ENCODE measurements around the gene KRTAP9-2.
"Not testable (repeated sequence)": the region's sequence is repeated elsewhere in the genome, so short reads cannot be mapped to it uniquely, and the experiment has no call there.

DNA sequence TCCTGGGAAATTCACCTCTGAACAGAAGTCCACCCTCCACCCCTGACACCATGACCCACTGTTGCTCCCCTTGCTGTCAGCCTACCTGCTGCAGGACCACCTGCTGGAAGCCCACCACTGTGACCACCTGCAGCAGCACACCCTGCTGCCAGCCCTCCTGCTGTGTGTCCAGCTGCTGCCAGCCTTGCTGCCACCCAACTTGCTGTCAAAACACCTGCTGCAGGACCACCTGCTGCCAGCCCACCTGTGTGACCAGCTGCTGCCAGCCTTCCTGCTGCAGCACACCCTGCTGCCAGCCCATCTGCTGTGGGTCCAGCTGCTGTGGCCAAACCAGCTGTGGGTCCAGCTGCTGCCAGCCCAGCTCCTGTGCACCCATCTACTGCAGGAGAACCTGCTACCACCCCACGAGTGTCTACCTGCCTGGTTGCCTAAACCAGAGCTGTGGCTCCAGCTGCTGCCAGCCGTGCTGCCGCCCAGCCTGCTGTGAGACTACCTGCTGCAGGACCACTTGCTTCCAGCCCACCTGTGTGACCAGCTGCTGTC, 49.3 kb downstream of the KRTAP9-2 start, which contains the start of gene KRTAP9-7:
- TF ChIP-seq, protein P1, sequence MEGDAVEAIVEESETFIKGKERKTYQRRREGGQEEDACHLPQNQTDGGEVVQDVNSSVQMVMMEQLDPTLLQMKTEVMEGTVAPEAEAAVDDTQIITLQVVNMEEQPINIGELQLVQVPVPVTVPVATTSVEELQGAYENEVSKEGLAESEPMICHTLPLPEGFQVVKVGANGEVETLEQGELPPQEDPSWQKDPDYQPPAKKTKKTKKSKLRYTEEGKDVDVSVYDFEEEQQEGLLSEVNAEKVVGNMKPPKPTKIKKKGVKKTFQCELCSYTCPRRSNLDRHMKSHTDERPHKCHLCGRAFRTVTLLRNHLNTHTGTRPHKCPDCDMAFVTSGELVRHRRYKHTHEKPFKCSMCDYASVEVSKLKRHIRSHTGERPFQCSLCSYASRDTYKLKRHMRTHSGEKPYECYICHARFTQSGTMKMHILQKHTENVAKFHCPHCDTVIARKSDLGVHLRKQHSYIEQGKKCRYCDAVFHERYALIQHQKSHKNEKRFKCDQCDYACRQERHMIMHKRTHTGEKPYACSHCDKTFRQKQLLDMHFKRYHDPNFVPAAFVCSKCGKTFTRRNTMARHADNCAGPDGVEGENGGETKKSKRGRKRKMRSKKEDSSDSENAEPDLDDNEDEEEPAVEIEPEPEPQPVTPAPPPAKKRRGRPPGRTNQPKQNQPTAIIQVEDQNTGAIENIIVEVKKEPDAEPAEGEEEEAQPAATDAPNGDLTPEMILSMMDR (IDR thresholded peaks at IDR 0.05 in 4 of 5, conservative IDR thresholded peaks at IDR 0.05 in 1 of 5) = not testable (repeated sequence)
- TF ChIP-seq POLR2A (IDR thresholded peaks at IDR 0.05) = not testable (repeated sequence)

Measured in gastrocnemius medialis (tissue), 4 donors.